CD4-positive, alpha-beta T cell (primary cell): ENCODE data around the gene AAK1. TPM values are rescaled to one million over a fixed set of nuclear protein-coding genes. Genes with fewer than 3 reads are reported as not detected.

Experiments used
- ATAC-seq: fragments of 200-7000 bp; cut with Tn5 transposase; one replicate; pipeline ENCODE4 v1.10.0; 2022; ENCODE audit warnings: mild to moderate bottlenecking; ENCODE audit not compliant: poor library complexity
- CTCF ChIA-PET: fragments of 350-600 bp; sonication (Branson Sonifier 250); formaldehyde crosslinking; loops from one replicate; lab custom pipeline; 2021; ENCODE audit warnings: antibody characterized with exemption, inconsistent platforms; lab: Charles Lee
- POLR2A ChIA-PET: fragments of 350-600 bp; sonication (Branson Sonifier 250); formaldehyde crosslinking; loops from one replicate; lab custom pipeline; 2021; ENCODE audit warnings: antibody characterized with exemption, inconsistent platforms; lab: Charles Lee
- DNase-seq, 14 experiments: peaks; one replicate each; pipeline ENCODE4 v3.0.0-alpha.2; 2013 to 2020; ENCODE audit warnings: mixed read lengths in 2 of 14
- H3K27ac ChIP-seq, 2 donors: one replicate each; pipeline versions ENCODE4 v1.5.1 to v1.7.0; 2013; ENCODE audit warnings: low read length in 2 of 2, low read depth in 1 of 2, mild to moderate bottlenecking in 1 of 2
- H3K27me3 ChIP-seq, 2 experiments: 1 replicate in 1 of 2; 2 replicates in 1 of 2; pipeline versions ENCODE4 v1.6.1 to v1.7.0; 2013; ENCODE audit warnings: low read length in 2 of 2, control low read depth in 1 of 2, mild to moderate bottlenecking in 1 of 2, moderate library complexity in 1 of 2; ENCODE audit not compliant: insufficient read depth in 2 of 2, control insufficient read depth in 1 of 2
- H3K36me3 ChIP-seq: one replicate; pipeline ENCODE4 v1.6.1; 2013; ENCODE audit warnings: low read length, control low read depth; ENCODE audit not compliant: insufficient read depth
- H3K4me1 ChIP-seq: one replicate; pipeline ENCODE4 v1.6.1; 2013; ENCODE audit warnings: low read length, control low read depth; ENCODE audit not compliant: insufficient read depth
- H3K4me3 ChIP-seq: one replicate; pipeline ENCODE4 v1.5.1; 2013; ENCODE audit warnings: mild to moderate bottlenecking, low read length, moderate library complexity
- H3K9me3 ChIP-seq, 2 experiments: 1 replicate in 1 of 2; 2 replicates in 1 of 2; pipeline versions ENCODE4 v1.6.1 to v1.7.0; 2013; ENCODE audit warnings: low read length in 2 of 2, mild to moderate bottlenecking in 2 of 2, control low read depth in 1 of 2, moderate library complexity in 1 of 2; ENCODE audit not compliant: control insufficient read depth in 1 of 2, insufficient read depth in 1 of 2
- H3K27ac Mint-ChIP-seq: one replicate; pipeline ENCODE4 v1.8.0; 2020; ENCODE audit warnings: mixed read lengths
- H3K27me3 Mint-ChIP-seq: one replicate; pipeline ENCODE4 v1.8.0; 2021; ENCODE audit warnings: mixed read lengths
- H3K36me3 Mint-ChIP-seq: one replicate; pipeline ENCODE4 v1.8.0; 2021; ENCODE audit warnings: low read depth, mixed read lengths
- H3K4me1 Mint-ChIP-seq: one replicate; pipeline ENCODE4 v1.8.0; 2021; ENCODE audit warnings: low read depth, mixed read lengths
- H3K4me3 Mint-ChIP-seq: one replicate; pipeline ENCODE4 v1.8.0; 2020; ENCODE audit warnings: mild to moderate bottlenecking, mixed read lengths
- H3K9me3 Mint-ChIP-seq: one replicate; pipeline ENCODE4 v1.8.0; 2020; ENCODE audit warnings: mixed read lengths
- CTCF ChIP-seq: fragments of 200-600 bp; IDR thresholded peaks from one replicate; pipeline ENCODE4 v1.8.0; 2022; ENCODE audit warnings: antibody characterized with exemption, mild to moderate bottlenecking
- intact Hi-C, 2 experiments: fragments of 100-400 bp; cut with DNase I in 1 of 2; cut with micrococcal nuclease in 1 of 2; formaldehyde crosslinking; loops; one replicate each; pipeline versions ENCODE4 v1.15.1 to v1.9.0; 2023 to 2025; cut with DNase I, micrococcal nuclease
- total RNA-seq, 174 experiments: library from RNA in 2 of 174; stranded (reverse) in 2 of 174; gene quantifications; one replicate each; pipeline ENCODE4 v1.2.3 and lab custom pipeline; 2021 to 2026

Gene AAK1
- total RNA-seq, 2 experiments from 2014 or later, result 201 to 208 TPM

DNA sequence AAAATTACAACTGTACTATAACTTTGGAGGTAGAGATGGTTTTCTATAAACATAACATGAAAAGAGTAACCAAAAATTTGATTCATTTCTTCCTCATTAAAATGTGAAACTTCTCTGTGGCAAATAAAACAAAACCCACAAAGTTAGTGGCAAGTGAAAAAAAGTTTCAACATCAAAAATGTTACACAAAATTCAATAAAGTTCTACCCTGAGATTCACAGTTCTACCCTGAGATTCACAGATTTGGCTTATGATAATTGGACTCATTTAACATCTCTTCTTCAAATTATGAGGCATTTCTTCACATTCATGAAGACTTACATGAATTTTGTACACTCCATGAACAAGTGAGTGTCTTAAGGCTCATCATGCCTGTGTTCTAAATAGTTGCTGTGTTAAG, 51.0 kb downstream of the AAK1 start:
- Histone ChIP-seq H3K9me3 (no peaks in the 10 kb centered on the region), H3K4me3 (no peak overlapping the region), H3K27ac (no peak overlapping the region), H3K4me1 (peaks cover 64% of the 10 kb centered on the region), H3K27me3 (no peaks in the 10 kb centered on the region), H3K36me3 (peaks cover 5% of the 10 kb centered on the region)
- peak overlapping the region; percentile 50 for H3K27ac Mint-ChIP-seq
- H3K4me3 Mint-ChIP-seq, result peak overlapping the region; percentile 14
- H3K4me1 Mint-ChIP-seq, result peaks cover 86% of the 10 kb centered on the region
- intact Hi-C loops, result no loop called here
- no peaks in the 10 kb centered on the region for H3K9me3 Mint-ChIP-seq
- ATAC-seq, result no peak
- ChIA-PET CTCF (no interaction called here), POLR2A (no interaction called here)
- H3K36me3 Mint-ChIP-seq, result peaks cover 59% of the 10 kb centered on the region
- no peak for TF ChIP-seq CTCF
- H3K27me3 Mint-ChIP-seq, result no peaks in the 10 kb centered on the region
- DNase-seq, result no peak

DNA sequence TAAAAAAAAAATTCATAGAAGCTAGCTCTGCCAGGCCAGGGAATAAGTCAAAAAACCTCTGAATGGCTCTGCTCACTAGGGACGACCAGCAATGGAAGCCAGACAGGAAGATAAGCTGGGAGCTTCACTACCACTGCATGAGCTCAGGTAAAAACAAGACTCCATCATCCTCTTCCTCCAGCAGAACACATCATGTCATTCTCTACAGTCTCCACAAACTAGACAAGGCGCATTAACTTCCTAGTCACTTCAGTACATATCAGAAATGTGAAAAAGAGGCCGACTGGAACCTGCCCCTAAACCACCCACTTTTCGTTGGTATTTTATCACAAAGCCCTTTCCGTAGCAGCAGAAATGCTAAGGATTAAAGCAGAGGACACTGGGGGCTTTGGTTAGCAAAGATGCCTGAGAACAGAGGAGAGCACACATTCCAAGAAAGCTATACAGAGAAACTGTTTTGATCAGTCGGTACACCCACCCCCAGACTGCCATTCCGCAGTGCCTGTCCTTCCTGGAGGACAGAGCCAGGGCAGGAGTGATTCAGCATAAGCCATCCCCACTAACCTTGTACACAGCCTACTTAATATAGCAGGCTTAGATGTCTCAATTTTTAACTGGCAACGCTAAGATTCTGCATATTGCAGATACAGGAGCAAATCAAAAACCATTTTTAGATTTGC, 53.4 kb downstream of the AAK1 start:
- Histone ChIP-seq H3K36me3 (no peaks in the 10 kb centered on the region), H3K9me3 (no peaks in the 10 kb centered on the region), H3K27me3 (no peaks in the 10 kb centered on the region), H3K27ac (no peak overlapping the region), H3K4me3 (no peak overlapping the region), H3K4me1 (peaks cover 60% of the 10 kb centered on the region)
- H3K4me3 Mint-ChIP-seq, result peak overlapping the region; percentile 56
- intact Hi-C loops, result loop anchor here (2.0 to 5.0 kb wide), 3 partner anchors 19 to 55 kb away; partner anchors contain the start of gene AAK1 (in 1 of the 2)
- peaks cover 43% of the 10 kb centered on the region for H3K36me3 Mint-ChIP-seq
- no peaks in the 10 kb centered on the region for H3K9me3 Mint-ChIP-seq
- peak; percentile 64 for ATAC-seq
- no peak for TF ChIP-seq CTCF
- no peaks in the 10 kb centered on the region for H3K27me3 Mint-ChIP-seq
- CTCF ChIA-PET, result interaction anchor here (1.6 to 3.8 kb wide), 3 partner anchors 24 to 135 kb away, joined by 4 to 12 read pairs (median 8); no protein-coding TSS in a partner anchor
- POLR2A ChIA-PET, result interaction anchor here (0.7 to 1.2 kb wide), 7 partner anchors 11 to 152 kb away, joined by 3 to 7 read pairs (median 3); partner anchors contain the start of genes AAK1 and NFU1
- peak overlapping the region; percentile 76 for H3K27ac Mint-ChIP-seq
- peaks cover 83% of the 10 kb centered on the region for H3K4me1 Mint-ChIP-seq
- DNase-seq, result no peak

DNA sequence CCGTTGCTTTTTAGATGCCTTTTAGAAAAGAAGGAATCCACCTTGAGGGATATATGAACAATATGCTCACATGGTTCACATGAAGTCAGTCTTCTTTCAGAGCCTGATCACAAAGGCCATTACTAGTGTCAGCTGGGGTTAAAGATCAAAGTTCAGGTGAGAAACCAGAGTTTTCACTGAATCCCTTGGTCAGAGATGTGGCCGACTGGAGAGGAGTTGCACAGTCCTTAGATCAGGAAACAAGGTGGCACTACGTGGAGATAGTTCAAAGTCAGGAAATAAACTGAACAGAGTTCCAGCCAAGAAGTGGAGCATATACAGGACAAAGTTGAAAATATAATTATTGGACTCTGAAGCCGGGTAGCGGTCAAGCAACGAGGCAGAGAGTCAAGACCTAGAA, 54.6 kb downstream of the AAK1 start:
- Mint-ChIP-seq H3K27me3 (no peaks in the 10 kb centered on the region), H3K36me3 (peaks cover 37% of the 10 kb centered on the region), H3K4me1 (peaks cover 84% of the 10 kb centered on the region), H3K4me3 (peak overlapping the region; percentile 5), H3K9me3 (no peaks in the 10 kb centered on the region), H3K27ac (peak overlapping the region; percentile 67)
- DNase-seq, result no peak
- Histone ChIP-seq H3K4me1 (peaks cover 61% of the 10 kb centered on the region), H3K36me3 (no peaks in the 10 kb centered on the region), H3K9me3 (no peaks in the 10 kb centered on the region), H3K27ac (no peak overlapping the region), H3K27me3 (no peaks in the 10 kb centered on the region), H3K4me3 (no peak overlapping the region)
- intact Hi-C loops, result loop anchor here (2.0 to 5.0 kb wide), 2 partner anchors 18 to 53 kb away; partner anchors contain the start of gene AAK1 (in 1 of the 2)
- ChIA-PET POLR2A (interaction anchor here (0.9 to 1.4 kb wide), 2 partner anchors 9 to 16 kb away, joined by 3 read pairs; no protein-coding TSS in a partner anchor), CTCF (interaction anchor here (3.8 kb wide), 1 partner anchor 136 kb away, joined by 12 read pairs; no protein-coding TSS in a partner anchor)
- no peak for TF ChIP-seq CTCF
- ATAC-seq, result no peak
